HS-5 (cell line): ENCODE measurements around the gene ZNF516.
A peak's percentile ranks its signal among the peaks of the same experiment; 100 is the strongest.
"Not testable (repeated sequence)": the region's sequence is repeated elsewhere in the genome, so short reads cannot be mapped to it uniquely, and the experiment has no call there.

ENCODE experiments used
- DNase-seq: peaks from one replicate; pipeline ENCODE4 v3.0.0-alpha.2; 2012; ENCODE audit warnings: low read depth

Gene ZNF516

GRCh38 chr18:76490670-76491472 lies 4.2 kb downstream of the ZNF516 start:
- DNase-seq = no peak

- no peak for DNase-seq
These were observed 5.0 kb downstream of the ZNF516 start for GRCh38 chr18:76490033-76490432.

GRCh38 chr18:76489081-76489480 lies 6.0 kb downstream of the ZNF516 start:
- no peak for DNase-seq

- no peak for DNase-seq
These were observed 6.9 kb downstream of the ZNF516 start for GRCh38 chr18:76488190-76488589.

- no peak for DNase-seq
These were observed 7.3 kb downstream of the ZNF516 start for GRCh38 chr18:76487782-76488181.

GRCh38 chr18:76487070-76487469 lies 8.0 kb downstream of the ZNF516 start:
- DNase-seq = no peak

GRCh38 chr18:76486574-76486973 lies 8.5 kb downstream of the ZNF516 start:
- no peak for DNase-seq

GRCh38 chr18:76486038-76486437 lies 9.0 kb downstream of the ZNF516 start:
- DNase-seq = no peak

GRCh38 chr18:76484749-76485387 lies 10.2 kb downstream of the ZNF516 start:
- no peak for DNase-seq

- no peak for DNase-seq
These were observed 11.3 kb downstream of the ZNF516 start for GRCh38 chr18:76483780-76484179.

GRCh38 chr18:76482971-76483691 lies 11.9 kb downstream of the ZNF516 start:
- no peak for DNase-seq

GRCh38 chr18:76482267-76482666 lies 12.8 kb downstream of the ZNF516 start:
- no peak for DNase-seq

- DNase-seq = no peak
These were observed 14.1 kb downstream of the ZNF516 start for GRCh38 chr18:76480913-76481312.

GRCh38 chr18:76479351-76480238 lies 15.4 kb downstream of the ZNF516 start:
- no peak for DNase-seq

- DNase-seq = peak; percentile 76
These were observed 18.1 kb downstream of the ZNF516 start for GRCh38 chr18:76476665-76477561.

GRCh38 chr18:76475450-76476194 lies 19.4 kb downstream of the ZNF516 start:
- DNase-seq = no peak

GRCh38 chr18:76474824-76475223 lies 20.2 kb downstream of the ZNF516 start:
- no peak for DNase-seq

GRCh38 chr18:76473521-76473920 lies 21.5 kb downstream of the ZNF516 start:
- DNase-seq = not testable (repeated sequence)

GRCh38 chr18:76472829-76473228 lies 22.2 kb downstream of the ZNF516 start:
- no peak for DNase-seq

GRCh38 chr18:76471593-76471992 lies 23.4 kb downstream of the ZNF516 start:
- DNase-seq = no peak
